ENCODE results near the gene ADAMTS6.

GRCh38 chr5:65423623-65424022 is 58.1 kb downstream of the ADAMTS6 start:
- TF ChIP-seq YY1 (IDR thresholded peaks at IDR 0.05; ENCODE audit: low read depth) (no peak), MAX (IDR thresholded peaks at IDR 0.05) (no peak), REST (IDR thresholded peaks at IDR 0.05; ENCODE audit: low read depth) (no peak), EP300 (IDR thresholded peaks at IDR 0.05; ENCODE audit: borderline replicate concordance) (no peak), TCF12 (IDR thresholded peaks at IDR 0.05; ENCODE audit: low read depth) (no peak), FOXM1 (IDR thresholded peaks at IDR 0.05; ENCODE audit: borderline replicate concordance, low read depth) (no peak), EGR1 (IDR thresholded peaks at IDR 0.05) (no peak)

All from Ishikawa (cell line).